Mammary epithelial cell (primary cell): ENCODE results near the gene IPO7.

Experiments used
- EZH2 ChIP-seq: IDR thresholded peaks from 2 replicates; pipeline ENCODE4 v1.6.1; 2012; ENCODE audit warnings: low read length, inconsistent platforms, borderline replicate concordance
- TF ChIP-seq, protein P1 (sequence below), 2 donors: IDR thresholded peaks in 1 of 2; conservative IDR thresholded peaks in 1 of 2; 2 replicates each; pipeline ENCODE4 v1.5.1; 2011 to 2012; ENCODE audit warnings: inconsistent platforms in 2 of 2, low read length in 2 of 2, mild to moderate bottlenecking in 2 of 2, control low read depth in 1 of 2, low read depth in 1 of 2; ENCODE audit not compliant: insufficient read depth in 1 of 2; ENCODE audit errors: extremely low read depth in 1 of 2

DNA sequence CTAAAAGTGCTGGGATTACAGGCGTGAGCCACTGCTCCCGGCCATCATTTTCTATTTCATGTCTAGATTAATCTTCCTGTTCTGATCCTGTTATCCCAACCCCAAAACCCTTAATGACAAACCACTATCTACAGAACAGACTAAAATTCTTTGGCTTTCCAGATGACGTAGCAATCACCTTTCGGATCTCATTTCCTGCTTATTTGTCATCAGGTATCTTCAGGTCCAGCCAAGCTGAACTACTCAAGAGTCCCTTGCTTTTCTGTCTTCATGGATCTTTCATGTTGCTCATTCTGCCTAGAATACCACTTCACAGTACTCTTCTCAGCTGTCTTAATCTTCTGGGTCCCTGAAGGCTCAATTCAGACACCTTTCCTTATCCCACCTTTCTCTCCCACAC, 27.4 kb upstream of the IPO7 start:
- TF ChIP-seq, protein P1, sequence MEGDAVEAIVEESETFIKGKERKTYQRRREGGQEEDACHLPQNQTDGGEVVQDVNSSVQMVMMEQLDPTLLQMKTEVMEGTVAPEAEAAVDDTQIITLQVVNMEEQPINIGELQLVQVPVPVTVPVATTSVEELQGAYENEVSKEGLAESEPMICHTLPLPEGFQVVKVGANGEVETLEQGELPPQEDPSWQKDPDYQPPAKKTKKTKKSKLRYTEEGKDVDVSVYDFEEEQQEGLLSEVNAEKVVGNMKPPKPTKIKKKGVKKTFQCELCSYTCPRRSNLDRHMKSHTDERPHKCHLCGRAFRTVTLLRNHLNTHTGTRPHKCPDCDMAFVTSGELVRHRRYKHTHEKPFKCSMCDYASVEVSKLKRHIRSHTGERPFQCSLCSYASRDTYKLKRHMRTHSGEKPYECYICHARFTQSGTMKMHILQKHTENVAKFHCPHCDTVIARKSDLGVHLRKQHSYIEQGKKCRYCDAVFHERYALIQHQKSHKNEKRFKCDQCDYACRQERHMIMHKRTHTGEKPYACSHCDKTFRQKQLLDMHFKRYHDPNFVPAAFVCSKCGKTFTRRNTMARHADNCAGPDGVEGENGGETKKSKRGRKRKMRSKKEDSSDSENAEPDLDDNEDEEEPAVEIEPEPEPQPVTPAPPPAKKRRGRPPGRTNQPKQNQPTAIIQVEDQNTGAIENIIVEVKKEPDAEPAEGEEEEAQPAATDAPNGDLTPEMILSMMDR (conservative IDR thresholded peaks at IDR 0.05 in 1 of 2, IDR thresholded peaks at IDR 0.05 in 1 of 2; ENCODE audit: extremely low read depth in 1 of 2, insufficient read depth in 1 of 2, low read depth in 1 of 2, low read length in 2 of 2), result no peak
- TF ChIP-seq EZH2, result no peak
